SKM-1 treated with dmso at 0.1 percent for 144 hours (cell line): Measurements from ENCODE around the gene LRRC32.

Source experiments
- DNase-seq: peaks from one replicate; lab custom pipeline; 2025; ENCODE audit not compliant: unreplicated experiment; lab: John Stamatoyannopoulos, UW

LRRC32 gene, protein sequence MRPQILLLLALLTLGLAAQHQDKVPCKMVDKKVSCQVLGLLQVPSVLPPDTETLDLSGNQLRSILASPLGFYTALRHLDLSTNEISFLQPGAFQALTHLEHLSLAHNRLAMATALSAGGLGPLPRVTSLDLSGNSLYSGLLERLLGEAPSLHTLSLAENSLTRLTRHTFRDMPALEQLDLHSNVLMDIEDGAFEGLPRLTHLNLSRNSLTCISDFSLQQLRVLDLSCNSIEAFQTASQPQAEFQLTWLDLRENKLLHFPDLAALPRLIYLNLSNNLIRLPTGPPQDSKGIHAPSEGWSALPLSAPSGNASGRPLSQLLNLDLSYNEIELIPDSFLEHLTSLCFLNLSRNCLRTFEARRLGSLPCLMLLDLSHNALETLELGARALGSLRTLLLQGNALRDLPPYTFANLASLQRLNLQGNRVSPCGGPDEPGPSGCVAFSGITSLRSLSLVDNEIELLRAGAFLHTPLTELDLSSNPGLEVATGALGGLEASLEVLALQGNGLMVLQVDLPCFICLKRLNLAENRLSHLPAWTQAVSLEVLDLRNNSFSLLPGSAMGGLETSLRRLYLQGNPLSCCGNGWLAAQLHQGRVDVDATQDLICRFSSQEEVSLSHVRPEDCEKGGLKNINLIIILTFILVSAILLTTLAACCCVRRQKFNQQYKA

DNA sequence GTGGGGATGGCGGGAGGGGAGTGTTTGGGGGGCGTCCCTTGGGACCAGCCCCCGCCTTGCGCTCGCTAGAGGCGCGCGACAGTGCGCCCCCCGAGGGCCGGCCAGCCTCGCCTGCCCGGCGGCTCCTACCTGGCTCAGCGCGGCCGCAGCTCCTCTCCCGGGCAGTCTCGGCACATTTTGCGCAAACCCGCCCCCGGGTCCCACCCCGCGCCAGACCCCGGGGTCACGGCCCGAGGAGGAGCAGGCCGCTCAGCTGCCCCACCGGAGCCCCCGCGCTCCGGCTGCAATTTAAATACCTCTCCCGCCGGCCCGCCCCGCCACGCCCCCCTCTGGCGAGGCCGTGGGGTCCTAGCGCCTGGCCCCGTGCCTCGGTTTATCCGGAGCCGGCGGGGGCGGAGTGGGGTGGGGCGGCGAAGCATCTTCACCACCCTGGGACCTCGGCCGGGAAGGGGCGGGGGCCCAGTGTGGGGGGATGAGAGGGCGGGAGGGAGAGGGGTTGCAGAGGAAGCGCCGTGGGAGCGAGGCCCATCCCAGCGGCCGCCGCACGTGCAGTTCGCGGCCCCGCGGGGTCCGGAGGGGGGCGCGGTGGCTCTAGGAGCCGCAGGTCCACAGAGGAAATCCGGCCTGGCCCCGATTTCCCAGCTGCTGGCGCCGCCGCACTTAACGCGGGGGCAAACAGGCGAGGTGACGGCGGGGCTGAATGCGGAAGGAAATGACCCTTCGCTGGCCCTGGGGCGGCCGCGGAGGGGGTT is at the start of gene LRRC32:
TSS of gene LRRC32 (minus strand) at position 263 of the 752 bp plus-strand sequence. CDS start 4,793 bp downstream, outside the sequence.
- DNase-seq: peak; percentile 70

DNA sequence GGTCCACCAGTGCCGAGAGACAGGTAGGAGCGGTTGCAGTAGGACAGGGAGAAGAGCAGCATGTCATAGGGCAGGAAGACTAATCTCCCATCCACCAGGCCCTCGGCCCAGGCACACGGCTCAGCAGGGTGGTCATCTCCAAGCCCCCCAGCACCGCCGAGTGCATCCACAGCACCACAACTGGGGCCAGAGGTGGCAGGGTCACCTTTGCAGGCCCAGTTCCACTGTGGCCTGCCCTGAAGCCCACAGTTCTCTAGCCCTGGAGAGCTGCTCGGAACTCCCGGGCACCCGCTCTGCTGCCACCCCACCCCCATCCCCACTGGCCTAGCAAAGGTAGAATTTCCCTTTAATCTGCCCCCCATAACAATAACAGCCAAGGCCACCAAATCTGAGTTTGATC is 49.1 kb upstream of the LRRC32 start:
- no peak for DNase-seq

DNA sequence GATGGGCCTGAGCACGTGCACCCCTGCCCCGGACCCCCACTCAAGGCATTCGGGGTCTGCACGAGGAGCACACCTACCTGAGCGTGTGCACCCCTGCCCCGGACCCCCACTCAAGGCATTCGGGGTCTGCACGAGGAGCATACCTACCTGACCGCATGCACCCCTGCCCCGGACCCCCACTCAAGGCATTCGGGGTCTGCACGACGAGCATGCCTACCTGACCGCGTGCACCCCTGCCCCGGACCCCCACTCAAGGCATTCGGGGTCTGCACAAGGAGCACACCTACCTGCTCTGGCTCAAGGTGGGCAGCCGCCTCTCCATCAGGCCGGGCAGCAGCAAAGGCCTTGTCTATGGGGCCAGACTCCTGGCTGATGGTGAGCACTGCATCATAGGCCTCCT is 48.7 kb upstream of the LRRC32 start:
- DNase-seq: no peak

DNA sequence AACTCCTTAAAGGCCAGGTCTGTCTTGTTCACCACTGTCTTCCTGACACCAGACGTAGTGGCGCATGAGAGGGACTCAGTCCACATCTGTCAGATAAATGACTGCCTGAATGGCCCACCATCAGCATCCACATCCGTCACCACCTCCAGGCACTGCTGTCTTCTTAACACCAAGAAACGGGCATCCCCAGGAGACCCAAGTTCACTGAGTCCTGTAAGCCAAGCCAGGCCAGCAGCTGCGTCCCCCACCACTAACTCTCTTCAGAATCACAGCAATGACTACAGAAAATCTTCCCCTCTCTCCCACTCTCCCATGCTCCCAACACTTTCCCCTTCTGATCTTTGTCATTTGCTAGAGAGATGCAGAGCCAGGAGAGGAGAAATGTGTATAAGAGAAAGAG is 47.3 kb upstream of the LRRC32 start:
- no peak for DNase-seq

DNA sequence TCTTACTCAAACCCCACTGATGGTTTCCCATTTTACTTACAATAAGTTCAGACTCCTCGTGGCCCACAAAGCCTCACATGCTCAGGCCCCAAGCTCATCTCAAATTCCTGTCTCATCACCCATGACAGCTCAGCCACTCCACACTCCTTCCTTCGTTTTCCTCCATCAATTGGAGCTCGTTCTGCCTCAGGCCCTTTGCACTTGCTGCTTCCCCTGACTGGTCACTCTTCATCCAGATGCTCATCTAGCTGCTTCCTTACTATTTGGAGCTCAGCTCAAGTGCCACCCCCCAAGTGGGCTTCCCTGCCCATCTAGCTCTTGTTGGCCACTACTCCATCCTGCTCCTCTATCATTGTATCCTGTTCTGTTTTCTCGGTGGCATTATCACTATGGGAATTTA is 46.8 kb upstream of the LRRC32 start:
- no peak for DNase-seq

DNA sequence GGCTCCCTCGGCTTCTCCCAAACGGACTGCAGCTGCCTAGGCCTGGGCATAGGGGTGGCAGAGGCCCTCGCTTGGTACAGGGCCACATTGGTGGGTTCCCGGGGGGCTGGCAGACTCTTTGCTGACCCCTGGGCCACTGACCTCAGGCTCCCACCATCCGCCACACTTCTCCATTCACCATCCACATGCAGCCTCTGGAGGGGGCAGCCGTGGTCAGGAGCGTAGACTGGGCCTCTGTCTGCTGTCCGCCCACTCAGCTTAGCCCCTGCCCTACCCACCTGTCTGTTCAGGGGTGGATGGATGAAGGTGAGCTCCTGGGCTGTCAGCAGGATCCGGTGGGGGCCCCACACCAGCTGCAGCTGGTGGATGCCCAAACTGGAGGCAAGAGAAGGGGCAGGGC is 45.7 kb upstream of the LRRC32 start:
- no peak for DNase-seq

DNA sequence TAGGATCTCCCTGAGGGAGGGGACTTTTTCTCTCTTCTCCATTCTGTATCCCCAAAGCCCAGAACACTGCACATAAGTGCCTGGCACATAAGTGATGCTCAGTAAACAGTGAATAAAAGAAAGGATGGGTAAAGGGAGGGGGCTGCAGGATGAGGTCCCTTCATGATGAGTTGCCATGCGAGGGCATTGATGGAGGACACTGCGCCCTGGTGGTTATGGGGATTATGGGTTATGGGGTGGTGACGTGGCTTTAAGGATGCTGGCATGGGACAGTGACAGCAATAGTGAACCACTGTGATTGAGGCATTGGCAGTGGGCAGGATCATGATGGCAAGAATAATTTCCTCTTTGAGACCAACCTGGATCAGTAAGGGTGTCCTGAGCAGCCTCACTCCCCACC is 43.9 kb upstream of the LRRC32 start:
- DNase-seq: no peak

DNA sequence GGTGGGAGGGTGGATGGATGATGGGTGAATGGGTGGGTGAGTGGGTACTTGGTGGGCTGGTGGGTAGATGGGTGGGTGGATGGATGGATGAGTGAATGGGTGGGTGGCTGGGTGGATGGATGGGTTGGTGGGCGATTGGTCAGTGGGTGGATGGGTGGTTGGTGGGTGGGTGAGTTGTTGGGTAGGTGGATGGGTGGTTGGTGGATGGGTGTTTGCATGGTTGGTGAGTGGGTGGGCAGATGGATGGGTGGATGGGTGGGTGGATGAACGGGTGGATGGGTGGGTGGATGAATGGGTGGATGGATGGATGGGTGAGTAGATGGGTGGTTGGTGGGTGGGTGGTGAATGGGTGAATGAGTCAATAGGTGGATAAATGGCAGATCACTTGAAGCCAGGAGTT is 43.0 kb upstream of the LRRC32 start:
- DNase-seq: no peak

DNA sequence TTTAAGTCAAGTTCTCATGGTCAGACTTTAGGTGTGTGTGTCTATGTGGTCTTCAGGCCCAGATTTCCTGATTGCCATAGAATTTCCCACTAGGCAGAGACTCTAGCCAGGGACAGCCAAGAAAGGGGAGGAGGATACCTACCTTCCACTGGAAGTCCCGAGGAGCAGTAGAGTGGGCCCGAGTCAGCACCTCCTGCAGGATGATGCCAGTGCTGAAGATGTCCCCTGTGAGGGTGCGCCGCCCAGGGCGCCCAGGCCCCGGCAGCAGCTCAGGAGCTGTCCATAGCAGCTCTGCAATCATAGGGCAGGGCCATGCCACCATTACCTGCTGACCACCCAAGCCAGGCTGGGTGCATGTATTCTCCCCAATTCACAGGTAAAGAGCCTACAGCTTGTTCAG is 41.6 kb upstream of the LRRC32 start:
- no peak for DNase-seq

DNA sequence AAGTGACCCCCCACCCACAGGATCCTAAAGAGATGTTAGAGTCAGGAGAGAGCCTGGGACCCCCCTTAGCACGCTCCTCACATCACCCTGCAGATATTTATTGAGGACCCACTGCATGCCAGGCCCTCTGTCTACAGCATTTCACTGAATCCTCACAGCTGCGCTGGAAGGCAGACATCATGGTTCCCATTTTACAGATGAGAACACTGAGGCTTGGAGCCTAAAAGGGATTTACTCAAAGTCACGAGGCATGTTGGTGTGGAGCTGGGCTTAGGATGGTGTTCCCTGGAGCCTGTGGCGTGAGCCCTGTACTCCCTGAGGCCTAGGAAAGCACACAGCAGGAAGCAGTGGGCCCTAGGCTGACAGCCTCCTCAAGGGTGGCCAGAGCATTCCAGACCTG is 39.2 kb upstream of the LRRC32 start:
- no peak for DNase-seq

DNA sequence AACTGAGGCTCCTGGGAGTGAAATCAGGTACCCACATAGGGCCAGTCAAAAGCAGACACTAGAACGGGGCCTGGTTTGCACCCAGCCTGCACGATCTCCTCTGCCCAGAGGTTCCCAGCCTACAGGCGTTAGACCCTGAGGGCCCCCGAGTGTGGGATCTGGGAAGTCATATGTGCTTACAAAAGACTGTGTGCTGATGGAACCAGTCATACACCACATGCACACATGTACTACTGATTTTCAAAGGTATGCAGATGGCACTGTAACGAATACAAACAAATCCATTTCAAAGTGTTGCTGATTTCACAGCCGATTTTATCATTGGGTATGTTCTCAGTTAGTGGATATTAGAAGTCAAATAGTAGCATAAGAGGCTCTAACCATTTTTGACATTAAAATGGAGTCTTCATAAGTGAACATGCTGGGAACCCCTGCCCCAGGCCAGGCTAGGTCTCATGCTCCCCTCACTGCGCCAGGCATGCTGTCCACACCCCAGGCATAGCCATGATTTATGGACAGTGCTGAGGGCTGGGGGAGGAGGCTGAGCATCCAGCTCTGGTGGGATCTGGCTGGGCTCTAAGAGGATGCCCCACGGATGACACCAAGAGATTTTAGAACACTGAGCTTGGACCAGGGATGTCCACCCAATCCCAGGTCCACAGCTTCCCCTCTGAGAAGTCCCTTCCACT is 38.6 kb upstream of the LRRC32 start:
- no peak for DNase-seq

DNA sequence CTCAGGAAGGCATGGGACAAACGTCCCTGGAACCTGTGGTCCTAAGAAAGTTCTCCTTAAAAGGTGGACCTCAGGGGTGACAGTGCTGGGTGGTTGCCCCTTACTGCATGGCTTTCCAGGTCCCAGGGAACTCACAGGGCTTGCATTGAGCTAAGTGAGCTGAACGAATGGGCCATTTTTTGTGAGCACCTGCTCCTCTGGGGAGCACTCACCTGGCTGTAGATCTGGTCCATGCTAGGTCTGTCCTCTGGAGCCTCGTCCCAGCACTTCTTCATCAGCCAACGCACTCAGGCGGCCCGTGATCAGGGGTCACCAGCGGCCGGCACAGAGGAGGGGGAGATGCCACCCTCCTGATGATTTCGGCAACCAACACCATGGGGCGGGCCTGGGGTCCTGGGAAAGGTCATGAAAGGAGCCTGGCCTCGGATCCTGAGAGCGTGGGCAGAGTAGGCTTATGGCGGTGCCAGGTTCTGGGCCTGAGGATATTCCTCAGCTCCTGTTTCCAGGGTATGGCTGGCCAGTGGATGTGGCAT is 36.8 kb upstream of the LRRC32 start:
- DNase-seq: no peak

DNA sequence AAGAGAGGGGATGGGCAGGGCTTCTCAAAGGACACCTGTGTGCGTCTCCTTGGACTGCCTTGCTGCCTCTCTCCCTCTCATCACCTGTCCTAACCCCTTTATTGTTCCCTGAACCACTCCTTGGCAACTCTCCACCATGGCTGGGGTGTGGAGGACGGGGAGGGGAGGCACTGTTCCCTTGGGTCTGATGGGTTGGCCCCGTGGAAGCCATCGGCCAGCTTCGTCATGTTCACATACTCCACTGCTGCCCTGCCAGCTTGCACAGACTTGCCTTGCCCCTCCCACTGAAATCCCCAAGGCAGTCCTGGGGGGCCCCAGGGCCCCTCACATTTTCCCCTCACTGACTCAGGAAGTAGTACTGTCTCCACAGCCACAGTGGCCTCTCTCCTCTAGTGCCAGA is 36.1 kb upstream of the LRRC32 start:
- DNase-seq: no peak

DNA sequence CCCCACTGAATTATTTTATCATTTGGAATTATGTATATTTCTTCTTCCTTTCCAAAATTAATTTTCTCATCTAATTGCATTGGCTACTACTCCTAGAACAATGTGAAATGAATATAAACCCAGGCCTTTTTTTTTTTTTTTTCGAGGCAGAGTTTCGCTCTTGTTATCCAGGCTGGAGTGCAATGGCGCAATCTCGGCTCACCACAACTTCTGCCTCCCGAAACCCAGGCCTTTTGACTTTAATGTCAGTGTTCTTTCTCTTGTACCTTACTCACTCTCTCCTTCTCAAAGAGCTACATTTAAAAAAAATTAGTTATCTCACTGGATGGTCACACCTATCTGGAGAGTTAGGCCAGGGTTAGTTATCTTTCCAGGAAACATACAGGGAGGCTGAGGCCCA is 35.3 kb upstream of the LRRC32 start:
- DNase-seq: peak; percentile 20

DNA sequence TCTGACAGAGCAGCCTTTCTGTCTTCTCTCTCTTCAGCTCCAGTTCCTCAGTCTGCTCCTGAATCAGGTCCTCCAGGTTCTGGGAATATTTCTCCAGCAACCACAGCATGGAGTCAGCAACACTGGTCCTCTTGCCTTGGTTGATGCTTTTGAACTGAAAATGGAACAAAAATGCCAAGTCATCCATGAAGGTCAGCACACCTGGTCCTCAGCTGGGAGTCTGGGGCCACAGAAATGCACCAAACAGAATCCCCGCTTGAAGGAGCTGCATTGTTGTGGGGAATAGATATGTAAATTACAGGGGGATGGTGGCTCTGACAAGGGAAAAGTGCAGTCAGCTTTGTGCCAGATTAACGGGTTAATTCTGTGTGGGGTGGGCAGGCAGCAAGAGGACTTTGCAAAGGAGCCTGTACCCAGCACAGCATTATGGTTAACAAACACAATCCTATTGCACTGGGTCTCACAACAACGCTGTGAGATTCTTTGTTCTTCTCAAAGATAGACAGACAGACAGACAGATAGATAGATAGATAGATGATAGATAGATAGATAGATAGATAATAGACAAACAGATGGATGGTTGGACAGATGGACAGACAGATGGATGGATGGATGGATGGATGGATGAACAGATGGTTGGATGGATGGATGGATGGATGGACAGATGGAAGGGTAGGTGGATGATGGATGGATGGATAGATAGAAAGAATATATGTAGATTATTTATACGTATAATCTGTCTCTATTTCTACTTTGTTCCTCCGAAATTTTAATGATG is 33.8 kb upstream of the LRRC32 start:
- DNase-seq: no peak

DNA sequence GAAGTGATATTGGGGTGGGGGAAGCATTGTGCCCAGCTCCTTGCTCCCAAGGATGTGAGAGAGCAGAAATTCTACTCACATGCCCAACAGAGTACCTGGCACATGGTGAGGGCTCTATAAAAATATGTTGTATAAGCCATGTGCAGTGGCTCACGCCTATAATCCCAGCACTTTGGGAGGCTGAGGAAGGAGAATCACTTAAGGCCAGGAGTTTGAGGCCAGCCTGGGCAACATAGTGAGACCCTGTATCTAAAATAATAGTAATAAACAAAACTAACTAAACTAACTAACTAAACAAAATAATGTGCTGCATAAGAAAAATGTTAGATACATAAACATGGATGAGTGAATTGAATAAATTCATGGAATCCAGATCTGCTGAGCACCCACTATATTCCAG is 33.2 kb upstream of the LRRC32 start:
- no peak for DNase-seq

DNA sequence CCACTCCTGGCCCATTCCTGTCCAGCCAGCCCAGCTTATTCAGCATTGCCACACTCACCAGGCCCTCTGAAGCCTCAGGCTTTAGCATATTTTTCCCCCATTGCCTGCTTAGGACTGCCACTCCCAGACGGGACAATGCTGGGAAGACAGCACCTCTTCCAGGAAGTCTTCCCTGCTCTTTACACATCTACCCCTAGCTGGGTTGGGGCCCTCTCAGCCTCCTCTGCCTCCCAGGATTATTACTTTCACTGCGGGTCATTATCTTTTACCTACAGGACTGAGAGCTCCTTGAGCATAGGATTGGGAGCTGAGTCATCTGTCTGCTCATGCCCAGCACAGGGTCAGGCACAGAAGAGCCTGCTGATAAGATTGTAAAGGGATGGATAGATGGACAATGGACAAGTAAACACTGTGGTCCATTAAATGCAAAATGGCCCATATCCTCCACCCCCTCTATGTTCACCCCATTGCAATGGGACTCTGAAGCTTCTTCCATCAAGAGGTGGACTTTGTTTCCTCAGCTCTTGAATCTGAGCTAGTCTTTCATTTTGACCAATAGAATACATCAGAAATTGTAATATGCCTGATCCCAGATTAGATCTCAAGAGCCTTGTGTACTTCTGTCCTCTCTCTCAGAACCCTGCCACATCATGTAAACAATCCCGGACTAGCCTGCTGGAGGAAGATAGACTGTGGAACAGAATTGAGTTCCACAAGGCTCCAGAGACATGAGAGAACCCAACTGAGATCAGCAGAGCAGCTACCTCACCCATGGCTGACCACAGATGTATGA is 32.0 kb upstream of the LRRC32 start:
- no peak for DNase-seq

DNA sequence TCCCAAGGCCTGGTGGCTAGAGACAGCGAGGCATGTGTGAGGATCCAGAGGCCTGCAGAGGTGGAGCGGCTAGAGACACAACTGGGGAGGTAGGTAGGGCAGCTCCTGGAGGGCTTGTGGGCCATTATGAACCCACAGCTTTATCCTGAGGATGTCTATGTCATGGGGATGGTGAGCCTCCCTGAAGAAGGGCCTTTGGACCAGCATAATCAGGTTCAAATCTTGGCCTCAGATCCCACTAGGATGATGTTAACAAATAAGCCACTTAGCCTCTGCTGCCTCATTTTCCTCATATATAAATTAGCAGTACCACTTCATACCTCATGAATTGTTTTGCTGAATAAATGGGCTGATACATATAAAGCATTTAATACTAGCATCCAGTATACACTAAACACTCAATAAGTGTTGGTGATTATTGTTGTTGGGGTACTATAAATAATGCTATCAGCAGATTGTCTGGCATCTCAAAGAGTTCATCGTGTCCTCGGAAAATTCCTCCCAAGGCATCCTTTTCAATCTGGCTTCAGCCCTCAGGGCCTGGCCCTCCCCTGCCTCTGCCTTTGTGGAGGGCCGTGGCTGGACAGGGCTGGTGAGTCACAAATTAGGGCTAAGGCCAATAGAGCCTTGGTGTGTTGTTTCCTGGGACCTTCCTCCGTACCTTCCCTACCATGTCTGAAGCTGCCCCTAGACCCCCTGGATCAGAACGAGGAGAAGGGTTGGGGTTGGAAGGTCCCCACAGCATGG is 30.9 kb upstream of the LRRC32 start:
- no peak for DNase-seq
